ENCODE data around the gene MEGF6.

MEGF6 gene

GRCh38 chr1:3656450-3657095 lies 45.3 kb upstream of the MEGF6 start:
- no peaks in the 10 kb centered on the region for H3K36me3 ChIP-seq (ENCODE audit: insufficient read depth, low read length)
- H3K9ac ChIP-seq (ENCODE audit: insufficient read length): no peak overlapping the region
- no peak for TF ChIP-seq POLR2AphosphoS5 (IDR thresholded peaks at IDR 0.05; ENCODE audit: borderline replicate concordance, low read depth, low read length)
- TF ChIP-seq EZH2 (IDR thresholded peaks at IDR 0.05): no peak
- no peak for TF ChIP-seq FOXP2 (optimal IDR thresholded peaks at IDR 0.05; ENCODE audit: control extremely low read depth, extremely low read length, insufficient read depth)
- no peak for DNase-seq (ENCODE audit: low read depth, low spot score)
- H3K27ac ChIP-seq: no peak overlapping the region
- H3K4me3 ChIP-seq: no peak overlapping the region
- no peaks in the 10 kb centered on the region for H3K9me3 ChIP-seq (ENCODE audit: low read depth, low read length)

- Histone ChIP-seq H3K4me3 (no peak overlapping the region), H3K9ac (ENCODE audit: insufficient read length) (no peak overlapping the region), H3K9me3 (ENCODE audit: low read depth, low read length) (no peaks in the 10 kb centered on the region), H3K36me3 (ENCODE audit: insufficient read depth, low read length) (no peaks in the 10 kb centered on the region), H3K27ac (no peak overlapping the region)
- no peak for DNase-seq (ENCODE audit: low read depth, low spot score)
- TF ChIP-seq EZH2 (IDR thresholded peaks at IDR 0.05): no peak
- no peak for TF ChIP-seq FOXP2 (optimal IDR thresholded peaks at IDR 0.05; ENCODE audit: control extremely low read depth, extremely low read length, insufficient read depth)
- no peak for TF ChIP-seq POLR2AphosphoS5 (IDR thresholded peaks at IDR 0.05; ENCODE audit: borderline replicate concordance, low read depth, low read length)
These were observed 43.4 kb upstream of the MEGF6 start for GRCh38 chr1:3654549-3655281.

- Histone ChIP-seq H3K36me3 (ENCODE audit: insufficient read depth, low read length) (no peaks in the 10 kb centered on the region), H3K27ac (no peak overlapping the region), H3K4me3 (no peak overlapping the region), H3K9me3 (ENCODE audit: low read depth, low read length) (no peaks in the 10 kb centered on the region), H3K9ac (ENCODE audit: insufficient read length) (no peak overlapping the region)
- no peak for DNase-seq (ENCODE audit: low read depth, low spot score)
- TF ChIP-seq FOXP2 (optimal IDR thresholded peaks at IDR 0.05; ENCODE audit: control extremely low read depth, extremely low read length, insufficient read depth) (no peak), POLR2AphosphoS5 (IDR thresholded peaks at IDR 0.05; ENCODE audit: borderline replicate concordance, low read depth, low read length) (no peak), EZH2 (IDR thresholded peaks at IDR 0.05) (no peak)
These were observed 41.9 kb upstream of the MEGF6 start for GRCh38 chr1:3653286-3653618.

- Histone ChIP-seq H3K27ac (no peak overlapping the region), H3K9me3 (ENCODE audit: low read depth, low read length) (no peaks in the 10 kb centered on the region), H3K36me3 (ENCODE audit: insufficient read depth, low read length) (peaks cover 4% of the 10 kb centered on the region; the same call in 1 of the 2 replicates), H3K9ac (ENCODE audit: insufficient read length) (no peak overlapping the region), H3K4me3 (no peak overlapping the region)
- no peak for DNase-seq (ENCODE audit: low read depth, low spot score)
- no peak for TF ChIP-seq FOXP2 (optimal IDR thresholded peaks at IDR 0.05; ENCODE audit: control extremely low read depth, extremely low read length, insufficient read depth)
- no peak for TF ChIP-seq POLR2AphosphoS5 (IDR thresholded peaks at IDR 0.05; ENCODE audit: borderline replicate concordance, low read depth, low read length)
- TF ChIP-seq EZH2 (IDR thresholded peaks at IDR 0.05): no peak
These were observed 41.4 kb upstream of the MEGF6 start for GRCh38 chr1:3652548-3653285.

- no peaks in the 10 kb centered on the region for H3K9me3 ChIP-seq (ENCODE audit: low read depth, low read length)
- H3K36me3 ChIP-seq (ENCODE audit: insufficient read depth, low read length): peaks cover 6% of the 10 kb centered on the region
- peak within 1 kb of the TSS; percentile 40 for H3K4me3 ChIP-seq
- H3K9ac ChIP-seq (ENCODE audit: insufficient read length): no peak within 1 kb of the TSS
- no peak within 1 kb of the TSS for H3K27ac ChIP-seq
- TF ChIP-seq POLR2AphosphoS5 (IDR thresholded peaks at IDR 0.05; ENCODE audit: borderline replicate concordance, low read depth, low read length) (no peak), EZH2 (IDR thresholded peaks at IDR 0.05) (no peak), FOXP2 (optimal IDR thresholded peaks at IDR 0.05; ENCODE audit: control extremely low read depth, extremely low read length, insufficient read depth) (no peak)
- no peak for DNase-seq (ENCODE audit: low read depth, low spot score)
These were observed 40.7 kb upstream of the MEGF6 start, which contains the start of gene TP73 for GRCh38 chr1:3651930-3652547. Gene TP73 (plus strand): TSS chr1:3652516. CDS start chr1:3682366, 29,850 bp downstream.

GRCh38 chr1:3651026-3651929 lies 40.0 kb upstream of the MEGF6 start:
- Histone ChIP-seq H3K27ac (no peak overlapping the region), H3K9ac (ENCODE audit: insufficient read length) (no peak overlapping the region), H3K36me3 (ENCODE audit: insufficient read depth, low read length) (peaks cover 6% of the 10 kb centered on the region), H3K9me3 (ENCODE audit: low read depth, low read length) (no peaks in the 10 kb centered on the region), H3K4me3 (no peak overlapping the region; the same call in 1 of the 2 replicates)
- DNase-seq (ENCODE audit: low read depth, low spot score): no peak
- TF ChIP-seq EZH2 (IDR thresholded peaks at IDR 0.05) (no peak), FOXP2 (optimal IDR thresholded peaks at IDR 0.05; ENCODE audit: control extremely low read depth, extremely low read length, insufficient read depth) (no peak)

GRCh38 chr1:3650248-3651025 lies 39.1 kb upstream of the MEGF6 start:
- H3K9ac ChIP-seq (ENCODE audit: insufficient read length): no peak overlapping the region
- no peaks in the 10 kb centered on the region for H3K9me3 ChIP-seq (ENCODE audit: low read depth, low read length)
- peak overlapping the region; percentile 94 for H3K4me3 ChIP-seq

More at GRCh38 chr1:3650248-3651025, 39.1 kb upstream of the MEGF6 start:
- Histone ChIP-seq H3K36me3 (ENCODE audit: insufficient read depth, low read length) (peaks cover 12% of the 10 kb centered on the region), H3K27ac (no peak overlapping the region)
- TF ChIP-seq FOXP2 (optimal IDR thresholded peaks at IDR 0.05; ENCODE audit: control extremely low read depth, extremely low read length, insufficient read depth) (no peak), POLR2AphosphoS5 (IDR thresholded peaks at IDR 0.05; ENCODE audit: borderline replicate concordance, low read depth, low read length) (no peak), EZH2 (IDR thresholded peaks at IDR 0.05) (no peak)
- peak; percentile 1 for DNase-seq (ENCODE audit: low read depth, low spot score)
